Skin of body (tissue), 2 donors: ENCODE measurements around the gene SLC66A3. TPM values are rescaled to one million over a fixed set of nuclear protein-coding genes. Genes with fewer than 3 reads are reported as not detected.

Experiments used
- DNase-seq: peaks from one replicate; lab custom pipeline; 2025; lab: John Stamatoyannopoulos, UW
- total RNA-seq: library from RNA; depleted of rRNA; stranded (reverse); fragments of >200 nt; gene quantifications from one replicate; pipeline ENCODE4 v1.2.3, GENCODE V29; 2014

The SLC66A3 gene
- total RNA-seq, 1 donor from 2014 or later = 18.7 TPM

- DNase-seq = no peak
Measured at GRCh38 chr2:11213975-11214374, 58.7 kb downstream of the SLC66A3 start.

- no peak for DNase-seq
Measured at GRCh38 chr2:11214770-11215169, 59.5 kb downstream of the SLC66A3 start.

DNA sequence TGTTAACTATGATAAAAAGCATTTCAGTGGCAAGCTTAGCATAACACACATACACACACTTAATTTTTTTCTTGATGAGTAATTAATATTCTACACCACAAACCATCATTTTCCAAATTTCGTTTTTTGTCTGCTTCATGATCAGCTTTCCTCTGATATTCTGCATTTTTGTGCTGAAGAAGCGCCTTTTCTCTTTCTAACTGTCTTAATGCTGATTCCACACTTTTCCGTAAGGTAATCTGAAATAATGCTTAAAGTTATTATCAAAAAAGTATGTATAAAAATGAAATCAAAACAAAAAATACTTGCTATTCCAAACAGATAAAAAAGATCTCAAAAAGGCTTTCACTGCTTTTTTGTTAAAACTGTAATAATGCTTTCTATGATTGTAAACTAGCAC lies 60.1 kb downstream of the SLC66A3 start:
- DNase-seq = no peak

- no peak for DNase-seq
Measured at GRCh38 chr2:11220445-11220844, 65.2 kb downstream of the SLC66A3 start.

GRCh38 chr2:11222845-11223244 lies 67.6 kb downstream of the SLC66A3 start:
- no peak for DNase-seq

GRCh38 chr2:11224887-11225286 lies 69.6 kb downstream of the SLC66A3 start:
- DNase-seq = no peak

- no peak for DNase-seq
Measured at GRCh38 chr2:11227595-11227994, 72.3 kb downstream of the SLC66A3 start.

Other genes with a start within 250 kb of the SLC66A3 start
- gene KCNF1, start 243.5 kb upstream of the SLC66A3 start, total RNA-seq = 0.10 TPM
- gene ROCK2, start 189.2 kb downstream of the SLC66A3 start, total RNA-seq = 58.0 TPM